Germinal center (tissue), 1 donor: ENCODE results near the gene ITPR3.
A peak's percentile ranks its signal among the peaks of the same experiment; 100 is the strongest.

ENCODE experiments used
- DNase-seq: peaks from one replicate; pipeline ENCODE4 v3.0.0; 2012; ENCODE audit warnings: mixed read lengths, low spot score

ITPR3 gene

GRCh38 chr6:33620856-33621710 lies at the start of gene ITPR3:
Gene ITPR3 (plus strand): TSS chr6:33621322. CDS start chr6:33621603, 281 bp downstream.
- peak; percentile 96 for DNase-seq

GRCh38 chr6:33571637-33572316 lies 49.3 kb upstream of the ITPR3 start:
- DNase-seq: no peak

- DNase-seq: no peak
Observed at GRCh38 chr6:33575211-33575610, 45.9 kb upstream of the ITPR3 start.

GRCh38 chr6:33576668-33577067 lies 44.5 kb upstream of the ITPR3 start:
- no peak for DNase-seq

GRCh38 chr6:33577106-33577535 lies 44.0 kb upstream of the ITPR3 start:
- DNase-seq: no peak

GRCh38 chr6:33577718-33578117 lies 43.4 kb upstream of the ITPR3 start:
- no peak for DNase-seq

GRCh38 chr6:33578164-33578563 lies 43.0 kb upstream of the ITPR3 start:
- no peak for DNase-seq

- DNase-seq: peak; percentile 64
Observed at GRCh38 chr6:33578588-33579011, 42.5 kb upstream of the ITPR3 start.

GRCh38 chr6:33579828-33580714 lies 41.1 kb upstream of the ITPR3 start, which contains the start of gene BAK1:
Gene BAK1 (minus strand): TSS chr6:33580276. CDS start chr6:33577604, 2,672 bp downstream.
- peak; percentile 94 for DNase-seq

- no peak for DNase-seq
Observed at GRCh38 chr6:33581186-33581585, 39.9 kb upstream of the ITPR3 start.

GRCh38 chr6:33583591-33584155 lies 37.4 kb upstream of the ITPR3 start:
- DNase-seq: no peak

GRCh38 chr6:33584700-33585402 lies 36.3 kb upstream of the ITPR3 start:
- DNase-seq: no peak

- DNase-seq: peak; percentile 90
Observed at GRCh38 chr6:33585403-33586107, 35.6 kb upstream of the ITPR3 start.

GRCh38 chr6:33586108-33586640 lies 34.9 kb upstream of the ITPR3 start:
- DNase-seq: no peak

- DNase-seq: no peak
Observed at GRCh38 chr6:33587529-33587928, 33.6 kb upstream of the ITPR3 start.

GRCh38 chr6:33588894-33589293 lies 32.2 kb upstream of the ITPR3 start:
- no peak for DNase-seq

- DNase-seq: no peak
Observed at GRCh38 chr6:33589392-33589730, 31.8 kb upstream of the ITPR3 start.

GRCh38 chr6:33589731-33590530 lies 31.2 kb upstream of the ITPR3 start:
- peak; percentile 67 for DNase-seq

- DNase-seq: no peak
Observed at GRCh38 chr6:33590531-33591198, 30.5 kb upstream of the ITPR3 start.
